NOMO-1 treated with dmso at 0.1 percent for 144 hours (cell line): ENCODE results near the gene PKD1.
"Not testable (repeated sequence)": the region's sequence is repeated elsewhere in the genome, so short reads cannot be mapped to it uniquely, and the experiment has no call there.

Experiments
- DNase-seq: peaks from one replicate; lab custom pipeline; 2025; ENCODE audit not compliant: unreplicated experiment; lab: John Stamatoyannopoulos, UW

Gene PKD1

DNA sequence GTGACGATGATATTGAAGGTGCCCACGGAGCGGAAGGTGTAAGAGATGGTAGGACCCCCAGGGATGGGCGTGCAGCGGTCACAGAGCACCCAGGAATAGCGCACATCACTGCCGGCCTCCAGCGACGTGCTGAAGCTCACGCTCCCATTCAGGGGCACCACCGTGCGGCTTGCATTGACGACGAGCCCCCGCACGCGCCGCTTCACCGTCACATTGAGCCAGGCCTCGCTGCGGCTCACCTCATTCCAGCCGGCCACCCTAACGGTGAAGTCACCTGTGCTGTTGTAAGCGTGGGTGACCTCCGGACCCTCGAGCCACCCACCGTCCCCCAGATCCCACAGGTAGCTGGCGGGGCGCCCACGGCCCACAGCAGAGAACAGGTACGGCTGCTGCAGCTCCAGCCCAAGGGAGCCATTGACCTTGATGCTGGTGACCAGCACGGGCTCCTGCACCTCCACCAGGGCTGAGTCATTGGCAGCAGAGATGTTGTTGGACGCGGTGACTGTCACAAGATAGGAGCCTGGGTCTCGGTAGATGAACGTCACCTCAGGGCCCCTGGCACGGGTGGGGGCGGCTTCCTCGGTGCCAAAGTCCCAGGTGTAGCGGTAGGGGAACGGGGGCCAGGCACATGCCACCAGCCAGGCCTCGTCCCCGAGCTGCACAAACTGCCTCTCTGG, 25.2 kb downstream of the PKD1 start:
- DNase-seq, result not testable (repeated sequence)

DNA sequence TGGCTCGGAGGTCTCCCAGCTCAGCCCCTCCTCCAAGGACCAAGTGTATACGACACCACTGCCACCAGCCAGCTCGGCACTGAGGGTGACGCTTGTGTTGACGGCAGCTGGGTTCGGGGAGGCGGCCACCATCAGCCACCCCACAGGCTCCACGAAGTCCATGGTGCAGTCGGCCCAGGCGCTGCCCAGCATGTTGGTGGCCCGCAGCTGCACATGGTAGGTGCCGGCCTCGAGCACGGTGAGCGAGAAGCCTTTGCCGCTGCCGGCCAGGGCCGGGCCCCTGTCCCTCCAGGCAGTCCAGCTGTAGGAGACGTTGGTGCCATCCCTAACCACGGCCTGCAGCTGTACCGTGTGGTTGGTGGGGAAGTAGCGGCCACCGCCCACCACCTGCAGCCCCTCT, 25.8 kb downstream of the PKD1 start:
- DNase-seq, result not testable (repeated sequence)

DNA sequence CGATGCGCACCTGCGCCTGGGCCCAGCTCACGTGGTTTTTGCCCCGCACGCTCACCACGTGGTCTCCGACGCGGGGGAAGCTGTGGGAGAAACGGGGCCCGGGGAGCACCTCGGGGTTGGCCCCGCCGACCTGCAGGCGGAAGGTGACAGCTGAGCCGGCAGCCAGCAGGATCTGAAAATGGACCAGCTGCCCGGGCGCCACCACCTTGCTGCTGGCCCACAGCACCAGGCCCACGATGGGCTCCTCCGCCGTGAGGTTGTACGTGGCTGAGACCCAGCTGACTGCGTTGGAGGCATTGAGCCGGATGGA, 26.5 kb downstream of the PKD1 start:
- not testable (repeated sequence) for DNase-seq

DNA sequence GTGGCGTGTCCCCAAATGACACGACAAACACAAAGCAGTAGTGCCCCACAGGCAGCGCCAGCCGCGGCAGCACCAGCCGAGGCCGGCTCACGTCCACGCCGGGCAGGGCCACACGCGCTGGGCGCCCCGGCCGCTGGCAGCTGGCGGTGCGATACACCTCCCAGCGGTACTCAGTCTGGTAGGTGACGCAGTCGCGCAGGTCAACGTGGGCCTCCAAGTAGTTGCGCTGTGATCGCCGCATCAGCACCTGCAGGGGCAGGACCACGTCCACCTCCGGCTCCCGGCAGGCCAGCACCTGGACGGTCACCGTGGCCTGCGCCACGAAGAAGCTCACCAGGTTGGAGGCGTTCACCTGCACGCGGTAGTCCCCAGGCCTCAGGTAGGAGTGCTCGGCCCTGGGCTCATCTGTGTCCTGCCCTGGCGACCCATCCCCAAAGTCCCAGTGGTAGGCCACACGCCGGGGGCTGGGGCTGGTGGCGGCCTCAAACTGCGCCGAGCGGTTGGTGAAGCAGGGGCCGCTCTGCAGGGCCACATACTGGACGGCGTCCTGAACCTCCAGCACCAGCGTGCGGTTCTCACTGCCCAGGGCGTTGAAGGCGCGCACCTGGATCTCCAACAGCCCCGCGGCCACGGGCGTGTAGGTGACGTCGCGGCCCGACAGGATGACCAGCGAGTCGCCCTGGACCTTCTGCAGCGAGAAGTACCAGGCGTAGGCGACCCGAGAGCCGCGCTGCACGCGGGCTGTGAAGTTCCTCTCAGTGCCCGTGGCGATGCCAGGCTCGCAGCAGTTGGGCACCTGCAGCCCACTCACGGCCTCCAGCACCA, 27.0 kb downstream of the PKD1 start:
- DNase-seq, result not testable (repeated sequence)

DNA sequence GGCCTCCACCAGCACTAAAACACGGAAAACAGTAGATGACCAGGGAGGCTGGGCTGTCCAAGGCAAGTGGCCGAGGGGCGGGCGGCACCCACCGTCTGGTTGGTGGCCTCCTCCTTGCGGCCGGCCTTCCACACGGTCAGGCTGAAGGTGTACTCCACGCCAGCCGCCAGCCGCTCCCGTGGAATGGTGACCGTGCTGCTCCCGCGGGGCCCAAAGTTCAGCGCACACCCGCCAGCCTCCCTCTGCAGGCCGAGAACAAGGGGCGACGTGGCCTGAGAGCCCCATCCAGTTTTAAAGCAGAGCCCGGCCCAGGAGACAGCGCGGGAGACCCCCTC, 27.9 kb downstream of the PKD1 start:
- not testable (repeated sequence) for DNase-seq

DNA sequence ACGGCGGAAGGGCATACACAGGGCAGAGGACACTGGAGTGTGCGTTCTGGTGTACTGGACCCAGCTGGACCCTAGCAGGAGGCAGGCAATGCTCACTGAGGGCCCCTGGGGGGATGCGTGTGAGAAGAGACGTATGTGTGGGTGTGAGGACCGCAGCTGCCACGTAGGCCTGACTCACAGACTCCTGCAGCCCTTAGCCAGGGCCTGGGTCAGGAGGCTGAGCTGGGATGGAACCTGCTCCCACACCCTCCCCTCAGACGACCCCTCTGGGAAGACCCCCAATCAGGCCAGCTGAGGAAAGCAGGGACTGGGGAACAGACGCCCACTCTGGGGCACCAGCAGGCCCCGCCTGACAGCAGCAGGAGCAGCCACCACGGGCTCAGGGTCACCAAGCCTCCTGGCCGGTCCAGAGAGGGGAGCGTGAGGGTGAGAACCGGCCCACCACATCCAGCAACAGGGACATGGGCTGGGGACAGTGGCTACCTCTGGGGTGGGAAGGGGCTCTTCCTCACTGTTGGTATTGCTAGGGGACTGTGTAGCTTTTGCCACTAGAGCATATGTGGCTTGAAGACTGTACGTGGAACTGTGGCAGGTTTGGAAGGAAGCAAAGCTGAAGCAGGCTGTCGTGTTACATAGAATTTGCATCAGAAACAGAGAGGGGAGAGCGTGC, 28.4 kb downstream of the PKD1 start:
- DNase-seq, result not testable (repeated sequence)

DNA sequence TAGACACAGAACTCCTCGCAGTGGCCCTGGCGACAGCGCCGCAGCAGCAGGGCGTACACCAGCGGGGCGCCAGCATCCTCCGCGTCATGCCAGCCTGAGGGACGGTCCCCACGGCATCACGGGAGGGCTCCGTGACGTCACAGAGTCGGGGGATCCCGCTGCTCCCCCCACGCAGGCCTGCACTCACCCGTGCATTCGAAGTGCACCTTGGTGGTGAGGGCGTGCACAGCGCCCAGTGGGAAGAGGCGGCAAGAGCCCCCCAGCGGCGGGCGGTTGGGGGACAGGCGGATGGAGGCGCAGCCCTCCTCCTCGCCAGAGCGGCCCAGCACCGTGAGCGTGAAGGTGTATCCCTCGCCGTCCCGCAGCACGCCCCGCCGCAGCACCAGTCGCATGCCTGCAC, 29.5 kb downstream of the PKD1 start:
- not testable (repeated sequence) for DNase-seq

DNA sequence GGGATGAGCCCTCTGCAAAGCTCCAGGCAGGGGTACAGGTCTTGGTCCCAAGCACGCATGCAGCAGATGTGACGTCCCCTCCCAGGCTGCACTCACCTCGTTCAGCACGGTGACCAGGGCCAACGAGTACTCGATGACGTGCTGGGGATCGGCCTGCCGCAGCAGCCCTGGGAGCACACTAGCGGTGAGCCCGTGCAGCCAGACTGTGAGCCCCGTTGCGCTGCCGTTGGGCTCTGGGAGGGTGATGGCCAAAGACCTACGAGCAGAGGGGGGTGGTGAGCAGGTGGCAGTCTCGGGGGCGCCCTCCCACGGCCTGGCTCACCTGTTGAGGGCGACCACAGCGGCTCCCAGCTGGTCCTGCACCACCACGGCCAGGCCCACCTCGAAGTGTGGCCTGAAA, 29.9 kb downstream of the PKD1 start:
- not testable (repeated sequence) for DNase-seq

DNA sequence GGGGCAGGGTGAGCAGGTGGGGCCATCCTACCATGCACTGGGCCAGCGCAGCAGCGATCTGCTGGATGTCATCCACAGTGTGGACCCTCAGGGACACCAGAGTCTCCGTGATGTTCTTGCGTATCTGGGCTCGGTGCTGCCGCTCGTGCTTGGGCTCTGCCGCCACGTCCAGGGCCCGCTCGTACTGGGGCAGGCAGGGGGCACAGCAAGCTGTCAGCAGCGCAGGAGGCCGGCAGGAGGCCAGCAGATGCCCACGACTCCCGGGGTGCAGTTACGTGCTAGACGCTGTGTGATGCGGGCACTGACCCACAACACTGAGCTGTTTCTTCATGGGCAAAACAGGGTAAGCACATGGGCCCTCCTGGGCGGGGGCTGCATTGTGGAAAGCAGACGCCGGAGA, 30.4 kb downstream of the PKD1 start:
- not testable (repeated sequence) for DNase-seq

DNA sequence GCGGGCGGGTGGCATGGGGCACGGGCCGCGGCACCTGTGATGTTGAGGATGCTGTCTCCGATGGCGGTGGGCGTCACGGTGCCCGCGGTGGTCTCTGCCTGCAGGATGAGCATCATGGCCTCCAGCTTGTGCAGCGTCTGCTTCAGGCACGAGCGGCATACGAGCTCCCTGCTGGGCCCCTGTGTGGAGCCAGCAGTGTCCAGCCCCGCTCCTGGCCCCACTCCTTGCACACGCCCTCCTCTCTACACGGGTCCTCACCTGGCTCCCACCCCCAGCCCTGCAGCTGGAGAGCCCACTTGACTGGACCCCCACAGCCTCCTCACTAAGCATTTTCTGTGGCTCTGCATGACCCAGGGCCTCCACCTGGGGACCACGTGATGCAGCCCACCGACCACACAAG, 31.2 kb downstream of the PKD1 start:
- DNase-seq, result not testable (repeated sequence)

DNA sequence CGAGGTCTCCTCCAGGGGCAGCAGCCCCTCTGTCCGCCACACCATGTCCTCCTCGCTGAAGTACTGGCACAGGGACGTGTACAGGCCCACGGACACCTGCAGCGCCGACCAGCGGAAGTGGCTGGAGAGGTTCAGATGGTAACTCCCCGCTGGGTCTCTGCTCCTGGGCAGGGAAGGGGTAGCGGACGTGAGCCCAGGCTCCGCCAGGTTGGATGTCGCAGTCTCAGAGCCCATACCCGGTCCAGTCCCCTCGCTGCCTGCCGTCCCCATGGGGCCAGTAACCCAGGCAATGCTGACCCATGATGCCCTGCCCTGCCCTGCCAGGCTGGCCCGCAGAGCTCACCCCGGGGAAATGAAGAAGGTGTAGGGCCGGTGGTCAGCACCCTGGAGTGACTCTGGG, 33.2 kb downstream of the PKD1 start:
- DNase-seq, result no peak

DNA sequence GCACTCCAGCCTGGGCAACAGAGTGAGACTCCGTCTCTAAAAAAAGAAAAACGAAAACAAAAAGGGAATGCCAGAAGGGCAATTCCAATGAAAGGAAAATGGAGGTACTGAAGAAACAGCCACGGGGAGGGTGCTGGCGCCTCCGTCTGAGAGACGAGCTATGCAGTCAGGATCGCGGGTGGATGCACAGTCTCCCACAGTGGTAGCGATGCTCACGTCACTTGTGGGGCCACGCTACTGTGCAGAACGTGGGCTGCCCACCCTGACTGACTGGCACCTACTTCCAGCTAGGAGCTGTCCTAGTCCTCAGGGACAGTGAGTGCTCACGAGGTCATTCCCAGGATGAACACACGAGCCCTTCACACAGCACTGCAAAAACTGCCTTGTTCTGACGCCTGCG, 34.1 kb downstream of the PKD1 start:
- DNase-seq, result not testable (repeated sequence)

DNA sequence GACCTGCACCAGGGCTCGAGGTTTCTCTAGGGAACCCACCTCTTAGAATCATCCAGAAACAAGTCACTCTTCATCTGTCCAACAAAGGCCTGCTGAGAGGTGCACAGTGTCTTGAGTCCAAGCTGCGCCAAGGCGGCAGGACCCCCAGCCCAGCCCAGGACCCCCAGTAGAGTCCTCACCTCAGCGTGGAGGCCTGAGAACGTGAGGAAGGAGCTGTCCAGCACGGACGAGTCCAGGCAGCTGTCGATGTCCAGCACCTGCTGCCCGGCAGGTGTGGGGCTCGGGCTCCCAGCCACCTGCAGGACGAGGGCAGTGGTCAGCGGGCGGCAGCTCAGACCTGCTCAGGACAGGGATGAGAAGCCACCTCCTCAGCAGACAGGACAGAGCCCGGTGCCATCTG, 38.0 kb downstream of the PKD1 start:
- not testable (repeated sequence) for DNase-seq

DNA sequence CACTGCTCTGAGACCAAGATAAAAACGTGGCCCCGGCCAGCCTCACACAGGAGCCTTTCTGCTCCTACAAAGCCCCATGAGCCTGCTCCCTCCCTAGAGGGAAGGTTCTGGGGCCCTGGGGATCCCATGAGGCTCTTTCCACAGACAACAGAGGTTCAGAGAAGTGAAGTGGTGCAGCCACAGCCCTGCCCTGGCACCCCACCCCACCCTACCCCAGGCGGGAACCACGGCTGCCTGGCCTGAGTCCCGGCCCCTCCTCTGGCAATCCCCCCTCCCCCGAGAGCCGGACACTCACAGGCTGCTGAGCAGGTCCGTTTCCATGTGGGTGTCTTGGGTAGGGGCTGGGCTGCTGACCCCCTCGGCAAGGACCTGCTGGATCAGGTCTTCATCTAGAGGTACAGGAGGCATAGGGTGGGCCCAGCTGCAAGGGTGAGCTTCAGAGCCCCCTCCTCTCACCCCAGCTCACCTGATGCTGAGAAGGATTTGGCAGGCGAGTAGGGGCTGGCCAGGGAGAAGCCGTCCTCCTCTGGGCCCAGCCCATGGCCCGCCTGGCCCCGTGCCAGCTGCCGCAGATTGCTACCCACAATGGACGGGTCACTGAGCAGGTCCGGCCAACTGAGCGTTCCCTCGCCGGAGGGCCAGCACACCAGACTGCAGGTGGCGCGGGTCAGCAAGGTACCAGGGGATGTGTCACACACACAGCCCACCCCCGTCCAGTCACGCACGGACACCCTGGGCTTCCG, 38.7 kb downstream of the PKD1 start:
- DNase-seq, result no peak

DNA sequence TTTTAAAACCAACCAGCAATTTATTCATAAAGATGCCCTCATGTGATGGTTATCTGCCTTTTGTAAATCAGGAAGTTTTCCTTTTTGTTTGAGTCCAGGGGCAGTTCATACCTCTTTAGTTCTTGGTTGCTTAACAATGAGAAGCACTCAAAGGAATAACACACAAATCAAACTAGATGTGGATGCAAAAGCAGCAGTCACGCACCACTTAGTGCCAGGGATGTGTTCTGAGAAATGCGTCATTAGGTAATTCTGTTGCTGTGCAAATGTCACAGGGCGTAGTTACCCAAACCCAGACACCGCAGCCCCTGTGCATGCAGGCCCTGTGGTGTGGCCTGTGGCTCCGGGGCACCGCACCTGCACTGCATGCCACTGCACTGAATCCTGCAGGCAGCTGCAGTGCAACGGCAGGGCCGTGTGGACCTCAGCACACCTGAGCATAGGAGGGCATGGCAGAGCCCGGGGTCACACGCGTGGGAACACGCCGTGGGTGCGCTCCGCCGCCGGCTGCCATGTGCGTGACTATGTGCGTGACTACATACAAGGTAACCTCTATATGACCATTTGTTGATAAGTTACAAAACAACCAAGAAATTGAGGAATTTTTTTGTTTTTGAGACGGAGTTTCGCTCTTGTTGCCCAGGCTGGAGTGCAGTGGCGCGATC, 39.6 kb downstream of the PKD1 start:
- no peak for DNase-seq

DNA sequence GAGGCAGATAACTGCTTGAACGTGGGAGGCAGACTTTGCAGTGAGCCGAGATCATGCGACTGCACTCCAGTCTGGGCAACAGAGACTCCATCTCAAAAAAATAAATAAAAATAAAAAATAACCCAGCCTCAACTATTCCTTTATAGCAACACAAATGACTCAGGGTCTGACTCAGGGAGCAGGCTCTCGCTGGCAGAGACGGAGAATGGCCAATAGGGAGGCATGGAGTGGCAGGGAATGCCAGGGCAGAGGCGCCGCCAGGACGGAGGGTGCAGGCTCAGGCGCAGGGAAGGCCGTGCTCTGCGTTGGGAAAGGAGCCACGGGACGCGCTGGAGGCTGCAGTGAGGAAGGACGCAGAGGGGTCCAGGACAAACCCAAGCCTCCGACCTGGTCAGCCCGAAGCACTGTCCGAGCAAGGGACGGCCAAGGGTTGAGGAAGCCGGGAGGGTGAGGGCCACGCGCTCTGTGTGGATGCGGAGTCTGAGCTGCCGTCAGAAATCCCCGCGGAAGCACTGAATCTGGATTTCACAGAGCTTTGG, 40.3 kb downstream of the PKD1 start:
- no peak for DNase-seq

DNA sequence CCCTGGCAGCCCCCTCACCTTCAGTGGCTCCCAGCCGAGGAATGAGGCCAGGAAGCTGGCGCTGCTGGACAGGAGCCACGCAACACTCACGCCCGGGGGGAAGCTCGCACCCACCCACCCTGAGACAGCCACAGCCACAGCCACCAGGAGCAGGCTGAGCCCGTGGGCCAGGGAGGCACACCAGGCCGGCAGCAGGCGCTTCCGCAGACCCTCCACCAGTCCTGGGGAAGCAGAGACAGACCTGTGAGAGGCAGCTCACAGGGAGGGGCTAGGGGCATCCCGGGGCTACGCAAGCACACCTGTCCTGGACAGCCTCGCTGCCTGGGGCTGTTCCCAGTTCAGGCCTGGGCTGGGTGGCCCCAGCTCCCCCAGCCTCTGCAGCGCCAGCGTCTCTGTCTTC, 41.9 kb downstream of the PKD1 start:
- DNase-seq, result no peak

DNA sequence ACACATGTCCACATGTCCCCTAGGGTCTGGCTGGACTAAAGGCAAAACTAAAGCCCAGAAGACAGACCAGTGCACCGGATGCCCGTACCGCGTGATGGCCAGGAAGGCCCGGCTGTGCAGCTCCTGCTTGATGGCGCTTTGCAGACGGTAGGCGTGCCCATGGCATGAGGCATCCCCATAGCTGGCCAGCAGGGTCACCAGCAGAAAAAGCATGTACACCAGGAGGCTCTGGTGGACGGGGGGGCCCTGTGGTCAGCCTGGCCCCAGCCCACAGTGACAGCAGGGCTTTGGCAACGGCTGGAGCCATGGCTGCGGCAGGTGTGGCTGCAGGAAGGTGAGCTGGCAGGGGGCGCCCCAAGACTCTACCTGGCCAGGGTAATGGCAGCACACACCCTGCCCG, 42.8 kb downstream of the PKD1 start:
- DNase-seq, result no peak

DNA sequence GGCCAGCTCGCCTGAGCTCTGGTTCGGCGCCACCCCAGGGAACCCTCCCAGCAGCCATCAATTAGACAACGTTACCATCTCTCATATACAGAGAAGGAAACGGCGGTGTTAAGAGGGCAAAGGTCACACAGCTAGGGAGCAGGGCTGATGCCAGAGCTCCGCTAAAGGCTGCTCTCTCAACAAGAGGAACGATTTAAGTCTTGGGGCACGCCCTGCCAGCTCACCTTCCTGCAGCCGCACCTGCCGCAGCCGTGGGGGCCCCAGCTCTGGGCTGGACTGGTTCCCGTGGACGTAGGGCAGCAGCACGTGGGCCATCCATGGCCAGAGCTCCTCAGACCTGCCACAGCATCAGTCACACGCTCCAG, 43.5 kb downstream of the PKD1 start:
- DNase-seq, result no peak

DNA sequence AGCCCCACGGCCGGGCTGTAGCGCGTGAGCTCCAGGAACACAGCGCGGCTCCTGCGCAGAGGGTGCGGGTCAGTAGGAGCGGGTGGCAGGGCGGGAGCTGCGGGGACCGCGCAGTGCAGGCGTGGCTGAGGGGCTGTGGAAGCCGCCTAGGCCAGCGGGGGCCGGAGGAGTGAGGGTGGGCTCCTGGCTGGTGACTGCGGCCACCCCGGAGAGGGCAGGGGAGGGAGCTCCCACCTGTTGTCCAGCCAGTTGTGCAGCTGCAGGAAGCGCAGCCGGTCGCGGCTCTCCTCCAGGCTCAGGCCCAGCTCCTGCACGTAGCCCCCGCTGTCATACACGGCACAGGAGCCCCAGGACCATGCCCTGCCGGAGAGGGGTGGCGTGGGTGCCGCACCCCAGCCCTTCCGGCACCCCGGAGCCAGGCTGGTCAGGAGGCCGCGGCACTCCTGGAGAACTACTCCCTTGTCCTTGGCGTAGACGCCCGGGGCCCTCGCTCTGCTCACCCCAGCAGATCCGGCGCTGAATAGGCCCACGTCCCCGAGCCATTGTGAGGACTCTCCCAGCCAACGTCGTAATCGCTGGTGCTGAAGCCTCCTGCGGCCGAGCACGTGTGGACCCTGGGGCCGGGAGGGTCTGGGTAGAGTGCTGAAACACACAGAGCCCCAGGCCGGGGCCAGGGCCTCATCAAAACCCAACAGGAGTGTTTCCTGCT, 44.0 kb downstream of the PKD1 start:
- DNase-seq, result no peak
